GM19438 (cell line): Measurements from ENCODE around the gene PRKAR1B.

Source experiments
- ATAC-seq: cut with Tn5 transposase; IDR thresholded peaks from one replicate; pipeline ENCODE4 v1.9.1; 2021; ENCODE audit warnings: low read depth; ENCODE audit not compliant: unreplicated experiment

Gene PRKAR1B

DNA sequence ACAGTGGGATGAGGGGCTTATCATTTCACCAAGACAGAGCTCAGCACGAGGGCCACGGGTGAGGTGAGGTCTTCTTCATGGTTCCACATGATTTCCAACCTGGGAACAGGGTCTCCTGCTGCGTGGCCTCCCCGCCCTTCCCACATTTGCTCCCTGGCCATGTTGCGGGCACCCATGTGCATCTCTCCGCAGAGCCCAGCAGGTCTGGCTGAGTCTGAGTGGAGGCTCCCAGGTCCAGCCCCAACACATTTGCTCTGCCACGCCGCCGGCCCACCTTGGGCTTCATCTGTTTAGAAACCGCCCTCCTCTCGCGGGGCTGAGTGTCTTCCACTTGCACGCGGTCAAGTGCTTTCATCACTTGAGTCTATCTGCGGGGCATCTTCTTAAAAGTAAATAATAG, 14.8 kb upstream of the PRKAR1B start:
- no peak for ATAC-seq

DNA sequence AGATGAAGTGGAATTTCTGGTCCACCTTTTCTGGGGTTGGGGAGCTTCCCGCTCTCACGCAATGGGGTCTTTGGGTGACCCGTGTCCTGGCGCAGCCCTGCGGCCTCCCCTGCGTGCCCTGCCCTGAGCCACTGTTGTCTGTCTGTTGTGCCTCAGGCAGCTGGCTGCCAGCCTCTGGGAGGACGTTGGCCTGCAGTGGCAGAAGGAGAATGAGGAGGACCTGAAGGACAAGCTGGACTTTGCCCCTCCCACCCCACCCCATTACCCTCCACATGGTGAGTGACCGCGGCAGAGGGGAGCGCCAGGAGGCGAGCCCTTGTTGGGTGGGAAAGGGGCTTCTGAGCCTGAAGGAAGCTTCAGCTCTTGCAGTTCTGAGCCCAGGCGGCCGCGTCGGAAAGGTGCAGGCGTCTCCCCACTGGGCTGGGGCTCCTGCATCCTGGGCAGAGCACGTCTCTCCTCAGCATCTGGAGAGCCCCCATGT, 14.2 kb upstream of the PRKAR1B start:
- ATAC-seq: no peak

DNA sequence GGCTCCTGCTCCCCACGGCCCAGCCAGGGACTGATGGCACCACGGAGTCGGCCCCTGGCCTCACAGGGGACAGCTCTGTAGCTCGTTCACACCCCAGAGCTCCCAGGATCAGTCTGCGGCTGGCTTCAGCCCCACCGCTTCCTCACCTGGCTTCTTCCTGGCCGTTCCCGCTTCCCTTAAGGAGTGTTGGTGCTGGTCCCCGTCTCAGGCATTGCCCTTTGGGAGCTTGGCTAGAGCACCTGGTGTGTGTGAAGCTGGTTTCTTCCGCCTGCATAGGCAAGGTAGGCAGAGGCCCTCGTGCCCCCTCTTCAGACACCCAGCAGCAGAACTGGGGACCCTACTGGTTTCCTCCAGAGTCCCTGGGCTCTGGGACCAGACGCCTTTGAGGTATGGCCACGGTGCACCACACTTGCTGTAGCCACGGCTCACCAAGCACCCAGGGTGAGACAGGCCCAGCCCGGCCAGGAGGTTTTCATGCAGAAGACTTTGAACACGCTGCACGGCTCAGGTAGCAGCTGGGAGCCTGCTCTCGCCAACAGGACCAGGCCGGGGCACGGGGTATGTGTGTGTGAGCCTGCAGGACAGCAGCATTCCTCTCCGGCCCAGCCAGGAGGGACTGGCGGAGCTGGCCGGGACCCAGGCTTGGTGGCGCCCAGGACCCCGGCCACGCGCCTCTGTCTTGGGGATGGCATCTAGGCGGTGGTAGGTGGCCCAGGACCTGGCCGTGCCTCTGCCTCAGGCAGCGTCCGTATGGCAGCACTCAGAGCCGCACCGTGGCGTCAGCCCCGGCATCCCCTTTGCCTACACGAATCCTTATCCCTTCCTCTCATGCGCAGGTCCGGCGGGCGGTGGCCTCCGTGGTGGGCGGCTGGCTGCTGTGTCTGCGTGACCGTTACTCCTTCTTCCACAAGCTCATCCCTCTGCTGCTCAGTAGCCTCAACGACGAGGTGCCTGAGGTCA, 13.2 kb upstream of the PRKAR1B start:
- ATAC-seq: no peak

DNA sequence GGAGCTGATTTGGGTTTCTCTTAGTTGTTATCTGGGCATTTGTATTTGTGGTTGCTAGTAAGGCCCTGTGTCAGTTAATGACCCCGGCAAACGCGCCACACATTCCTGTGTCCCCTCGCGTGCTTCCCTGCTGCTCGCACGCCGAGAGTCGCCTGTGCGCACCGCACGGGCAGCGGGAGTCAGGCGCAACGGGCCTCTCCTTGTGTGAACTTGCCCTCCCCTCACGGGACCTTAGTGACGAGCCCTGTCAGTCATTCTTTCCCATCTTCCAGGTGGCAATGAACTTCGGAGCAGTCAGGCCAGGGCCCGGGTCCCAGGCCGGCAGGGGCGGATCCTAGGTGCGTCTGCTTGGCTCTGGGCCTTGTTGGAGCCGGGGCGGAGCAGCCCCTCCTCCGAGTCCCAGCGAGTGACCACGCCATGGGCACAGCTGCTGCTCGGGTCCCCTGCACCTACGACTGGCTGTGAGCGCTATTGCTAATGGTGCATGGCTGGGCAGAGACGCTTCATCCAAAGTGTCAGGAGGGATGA, 12.4 kb upstream of the PRKAR1B start:
- no peak for ATAC-seq

DNA sequence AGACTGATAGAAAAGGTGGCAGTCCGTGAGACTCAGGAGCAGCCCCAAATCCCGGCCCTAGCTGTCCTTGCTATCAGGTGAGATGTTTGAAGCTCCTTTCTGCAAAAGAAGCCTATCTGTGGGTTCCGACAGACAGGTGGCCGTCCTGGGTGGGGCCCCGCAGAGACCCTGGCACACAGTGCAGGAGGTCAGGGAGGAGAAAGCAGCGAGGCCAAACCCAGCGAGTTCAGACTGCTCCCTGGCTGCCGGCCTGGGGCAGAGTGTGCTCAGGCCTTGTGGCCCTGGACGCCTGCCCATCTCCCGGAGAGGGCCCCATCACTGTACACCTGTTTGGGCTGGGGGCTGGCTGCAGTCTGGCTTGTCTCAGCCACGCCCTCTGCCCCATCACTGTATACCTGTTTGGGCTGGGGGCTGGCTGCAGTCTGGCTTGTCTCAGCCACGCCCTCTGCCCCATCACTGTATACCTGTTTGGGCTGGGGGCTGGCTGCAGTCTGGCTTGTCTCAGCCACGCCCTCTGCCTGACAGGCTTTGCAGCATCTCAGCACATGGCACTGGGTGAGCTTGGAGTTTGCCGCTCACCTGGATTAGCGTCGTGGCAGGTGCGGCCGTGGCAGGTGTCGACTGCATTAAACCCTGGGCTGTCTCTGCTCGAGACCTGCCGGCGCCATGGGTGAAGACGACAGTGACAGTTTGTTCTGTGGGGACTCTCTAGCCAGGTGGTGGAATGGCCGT, 11.8 kb upstream of the PRKAR1B start:
- ATAC-seq: no peak

DNA sequence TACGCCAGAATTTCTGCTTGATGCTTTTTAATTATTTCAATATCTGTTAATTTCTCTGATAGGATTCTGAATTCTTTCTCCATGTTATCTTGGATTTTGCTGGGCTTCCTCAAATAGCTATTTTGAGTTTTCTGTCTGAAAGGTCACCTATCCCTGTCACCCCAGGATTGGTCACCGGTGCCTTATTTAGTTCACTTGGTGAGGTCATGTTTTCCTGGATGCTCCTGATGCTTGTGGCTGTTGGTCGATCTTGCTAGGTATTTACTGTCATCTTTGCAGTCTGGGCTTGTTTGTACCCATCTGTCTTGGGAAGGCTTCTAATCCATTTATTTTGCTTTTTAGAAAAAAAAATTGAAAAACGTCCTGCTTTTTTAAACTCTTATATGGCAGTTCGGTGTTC, 11.2 kb upstream of the PRKAR1B start:
- ATAC-seq: no peak

DNA sequence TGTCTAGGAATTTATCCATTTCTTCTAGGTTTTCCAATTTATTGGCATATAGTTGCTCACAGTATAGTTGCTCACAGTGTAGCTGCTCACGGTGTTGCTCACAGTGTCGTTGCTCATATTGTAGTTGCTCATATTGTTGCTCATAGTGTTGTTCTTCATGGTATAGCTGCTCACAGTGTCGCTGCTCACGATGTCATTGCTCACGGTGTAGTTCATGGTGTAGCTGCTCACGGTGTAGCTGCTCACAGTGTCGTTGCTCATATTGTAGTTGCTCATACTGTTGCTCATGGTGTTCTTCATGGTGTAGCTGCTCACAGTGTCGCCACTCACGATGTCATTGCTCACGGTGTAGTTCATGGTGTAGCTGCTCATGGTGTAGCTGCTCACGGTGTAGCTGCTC, 7.7 kb upstream of the PRKAR1B start:
- no peak for ATAC-seq

DNA sequence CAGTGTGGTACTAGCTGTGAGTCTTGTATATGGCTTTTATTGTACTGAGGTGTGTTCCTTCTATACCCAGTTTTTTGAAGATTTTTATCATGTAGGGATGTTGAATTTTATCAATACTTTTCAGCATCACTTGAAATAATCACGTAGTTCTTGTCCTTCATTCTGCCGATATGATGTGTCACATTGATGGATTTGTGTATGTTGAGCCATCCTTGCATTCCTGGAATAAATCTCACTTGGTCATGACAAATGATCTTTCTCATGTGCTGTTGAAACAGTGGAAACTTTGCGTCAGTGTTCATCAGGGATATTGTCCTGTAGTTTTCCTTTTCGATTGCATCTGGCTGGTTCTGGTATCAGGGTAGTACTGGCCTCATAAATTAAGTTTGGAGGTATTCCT, 7.1 kb upstream of the PRKAR1B start:
- ATAC-seq: no peak

DNA sequence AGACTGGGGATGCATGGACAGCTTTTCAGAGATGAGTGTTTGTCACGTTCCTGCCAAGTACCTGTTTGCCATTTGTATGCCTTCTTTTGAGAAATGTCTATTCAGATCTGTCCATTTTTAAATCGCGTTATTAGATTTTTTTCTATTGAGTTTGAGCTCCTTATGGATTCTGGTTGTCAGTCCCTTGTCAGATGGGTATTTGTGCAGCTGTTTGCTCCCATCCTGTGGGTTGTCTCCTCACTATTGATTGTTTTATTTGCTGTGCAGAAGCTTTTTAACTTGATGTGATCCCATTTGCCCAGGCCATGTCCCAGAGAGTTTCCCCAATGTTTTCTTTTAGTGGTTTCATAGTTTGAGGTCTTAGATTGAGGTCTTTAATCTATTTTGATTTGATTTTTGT, 5.5 kb upstream of the PRKAR1B start:
- ATAC-seq: no peak

DNA sequence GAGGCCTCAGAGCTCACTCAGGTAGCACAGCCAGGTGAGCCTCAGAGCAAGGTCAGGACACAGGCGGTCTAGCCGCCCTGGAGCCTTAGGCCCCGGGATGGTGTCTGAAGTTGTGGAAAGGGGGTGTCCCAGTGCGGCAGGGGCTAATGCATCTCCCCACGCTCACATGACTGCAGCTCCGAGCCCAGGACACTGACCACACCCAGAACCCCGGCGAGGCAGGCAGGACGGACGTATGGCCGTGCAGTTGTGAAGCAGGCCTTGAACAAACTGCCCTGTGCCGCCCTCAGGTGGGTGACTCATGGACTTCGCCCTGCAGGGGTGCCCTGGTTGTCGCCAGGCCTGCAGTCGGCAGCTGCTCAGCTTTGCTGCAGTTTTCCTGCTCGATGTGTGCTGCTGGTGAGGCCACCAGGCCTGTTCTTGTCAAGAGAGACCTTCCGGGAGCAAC, 5.0 kb upstream of the PRKAR1B start:
- no peak for ATAC-seq

DNA sequence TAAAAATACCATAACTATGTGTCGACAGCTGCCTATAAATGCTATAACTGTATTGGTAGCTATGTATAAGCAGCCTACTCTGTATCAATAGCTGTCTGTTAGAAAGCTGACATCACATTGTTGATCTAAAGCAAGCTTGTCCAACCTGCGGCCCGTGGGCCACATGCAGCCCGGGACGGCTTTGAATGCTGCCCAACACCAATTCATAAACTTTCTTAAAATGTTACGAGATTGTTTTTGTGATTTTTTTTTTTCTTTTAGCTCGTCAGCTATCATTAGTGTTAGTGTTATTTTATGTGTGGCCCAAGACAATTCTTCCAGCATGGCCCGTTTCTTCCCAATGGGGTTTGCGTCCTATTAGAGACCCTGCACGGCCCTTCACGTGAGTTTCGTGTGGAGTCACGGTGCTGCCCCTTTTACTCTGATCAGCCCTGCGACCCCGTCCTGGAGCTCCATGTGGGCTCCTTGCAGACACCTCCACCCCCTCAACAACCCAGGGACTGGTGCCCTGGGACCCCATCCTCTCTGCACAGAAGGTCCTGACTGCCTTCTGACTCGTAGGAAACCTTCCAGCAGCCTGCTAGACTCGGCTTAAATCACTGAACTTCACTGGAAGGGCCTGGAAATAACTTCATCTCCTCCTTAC, 4.5 kb upstream of the PRKAR1B start:
- no peak for ATAC-seq

DNA sequence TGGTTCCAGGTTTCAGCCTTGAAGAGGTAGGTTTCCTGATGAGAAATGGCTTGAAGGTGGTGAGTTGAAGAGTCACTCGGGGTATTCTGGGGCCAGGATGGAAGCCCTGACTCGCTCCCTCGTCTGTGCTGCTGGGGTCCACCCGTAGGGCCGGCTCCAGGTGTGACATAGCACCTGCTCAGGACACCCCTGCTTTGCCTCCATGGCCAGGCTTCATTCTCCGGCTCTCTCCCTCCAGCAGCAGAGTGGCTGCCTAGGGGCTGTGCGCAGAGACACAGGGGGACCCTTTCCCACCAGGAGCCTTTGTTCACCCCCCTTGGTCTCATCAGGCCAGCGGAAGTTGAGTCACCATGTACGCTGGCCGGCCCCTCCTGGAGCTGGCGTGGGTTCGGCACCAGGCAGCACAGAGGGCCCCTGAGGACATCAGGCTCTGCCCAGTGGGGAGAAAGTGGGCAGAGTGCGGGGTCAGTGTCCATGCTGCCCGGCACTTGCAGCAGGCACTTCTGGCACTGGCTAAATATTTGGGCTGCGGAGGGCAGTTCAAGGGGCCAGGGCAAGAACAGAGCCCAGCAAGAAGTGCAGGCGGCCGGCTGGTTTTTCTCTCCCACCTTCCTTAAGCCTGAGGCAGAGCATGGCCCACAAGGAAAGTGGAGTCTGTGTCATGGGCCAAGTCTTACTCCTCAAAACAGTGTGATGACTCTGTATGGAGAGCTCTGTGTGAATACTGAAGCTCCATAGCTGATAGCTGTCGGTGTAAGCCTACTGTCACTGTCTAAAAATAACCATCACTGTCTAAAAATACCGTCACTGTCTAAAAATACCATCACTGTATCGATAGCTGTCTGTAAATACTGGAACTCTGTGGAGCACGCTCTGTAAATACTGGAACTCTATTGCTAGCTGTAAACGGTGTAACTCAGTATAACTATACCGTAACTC, 3.7 kb upstream of the PRKAR1B start:
- ATAC-seq: no peak

DNA sequence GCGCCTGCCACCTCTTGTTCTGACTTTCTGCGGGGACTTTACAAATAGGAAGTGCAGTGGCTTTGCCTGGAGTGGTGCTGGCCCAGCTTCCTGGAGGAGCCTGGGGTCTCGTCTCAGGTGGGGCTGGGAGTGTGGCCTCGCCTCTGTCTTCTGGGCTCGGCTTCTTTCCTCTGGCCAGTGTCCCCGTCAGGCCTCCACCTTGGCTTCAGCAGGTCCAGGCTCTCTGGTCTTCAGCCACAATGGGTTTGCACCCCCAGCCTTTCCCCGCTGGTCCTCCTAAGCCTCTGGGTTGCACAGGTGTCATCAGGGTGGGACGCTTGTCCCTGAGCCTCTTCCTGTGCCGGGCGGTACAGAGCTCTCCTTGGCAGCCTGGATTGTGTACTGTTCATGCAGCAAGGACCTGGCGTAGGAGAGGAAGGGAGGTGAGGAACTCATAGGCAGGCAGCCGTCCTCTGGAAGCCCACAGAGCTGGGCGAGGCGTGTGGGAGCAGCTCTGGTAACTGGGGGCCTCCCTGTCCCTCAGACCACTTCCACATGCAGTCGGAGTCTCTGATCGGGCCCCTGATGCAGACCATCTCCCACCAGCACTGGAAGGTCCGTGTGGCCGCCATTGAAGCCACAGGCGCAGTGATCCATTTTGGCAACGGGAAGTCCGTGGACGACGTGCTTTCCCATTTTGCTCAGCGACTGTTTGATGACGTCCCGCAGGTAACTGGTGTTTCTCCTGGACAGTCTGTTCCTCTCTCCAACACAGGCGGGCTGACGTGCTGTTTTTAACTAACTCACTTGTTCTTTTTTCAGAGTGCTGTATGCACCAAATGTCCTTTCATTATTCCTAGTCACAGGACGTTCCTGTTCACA, 2.3 kb upstream of the PRKAR1B start:
- no peak for ATAC-seq

DNA sequence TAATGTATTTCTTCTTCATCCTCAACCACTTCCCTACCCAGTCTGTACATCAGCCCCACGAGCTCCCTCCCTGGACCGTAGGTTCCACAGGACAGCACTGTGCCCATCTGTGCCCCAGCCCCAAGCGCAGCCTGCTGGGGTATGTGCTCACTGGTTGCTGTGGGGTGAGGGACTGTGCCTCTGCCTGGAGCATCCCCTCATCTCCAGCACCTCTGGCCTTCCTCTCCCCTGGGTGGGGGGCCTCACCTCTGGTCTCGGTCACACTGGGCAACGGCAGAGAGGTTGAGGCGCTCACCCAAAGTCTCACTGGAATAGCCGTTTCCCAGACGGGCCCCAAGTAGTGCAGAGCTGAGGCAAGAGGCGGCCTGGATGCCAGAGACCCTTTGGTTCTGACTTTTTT, 1.5 kb upstream of the PRKAR1B start:
- ATAC-seq: no peak

DNA sequence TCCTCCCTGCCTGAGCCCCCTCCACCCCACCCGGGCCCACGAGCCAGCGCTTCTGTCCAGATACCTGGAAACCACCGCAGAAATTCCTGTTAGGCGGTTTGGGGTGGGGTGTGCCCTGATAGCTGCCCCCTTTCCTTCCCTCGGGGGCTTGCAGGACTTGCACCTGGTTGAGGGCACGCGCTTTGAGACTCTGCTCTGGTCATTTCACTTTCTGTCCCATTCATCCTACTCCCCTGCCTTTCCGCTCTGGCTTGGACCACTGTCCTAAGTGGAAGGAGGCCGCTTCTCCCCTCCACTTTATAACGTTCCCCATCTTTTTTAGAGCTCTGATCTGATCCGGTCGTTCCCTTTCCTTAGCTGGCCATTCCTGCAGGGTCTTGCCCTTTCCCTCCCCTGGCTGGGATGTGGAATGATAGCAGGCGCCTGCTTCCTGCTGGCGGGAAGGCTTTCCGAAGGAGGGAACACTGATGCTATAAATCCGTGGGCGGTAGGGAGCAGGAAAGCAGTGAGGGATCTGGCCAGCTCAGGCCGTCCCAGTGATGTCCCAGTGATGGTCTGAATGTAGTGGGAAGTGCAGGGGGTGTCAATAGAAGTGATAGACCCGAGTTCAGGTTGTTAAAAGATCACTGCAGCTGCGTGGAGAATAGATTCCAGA, 852 bp upstream of the PRKAR1B start:
- no peak for ATAC-seq

DNA sequence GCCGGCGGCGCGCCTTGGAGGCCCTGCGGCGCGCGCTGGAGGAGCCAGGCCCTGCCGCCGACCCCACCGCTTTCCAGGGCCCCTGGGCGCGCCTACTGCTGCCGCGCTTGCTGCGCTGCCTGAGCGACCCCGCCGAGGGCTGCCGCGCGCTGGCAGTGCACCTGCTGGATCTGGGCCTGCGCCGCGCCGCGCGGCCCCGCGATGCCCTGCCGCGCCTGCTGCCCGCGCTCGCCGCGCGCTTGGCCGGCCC, 302 bp downstream of the PRKAR1B start:
- ATAC-seq: peak; percentile 9

DNA sequence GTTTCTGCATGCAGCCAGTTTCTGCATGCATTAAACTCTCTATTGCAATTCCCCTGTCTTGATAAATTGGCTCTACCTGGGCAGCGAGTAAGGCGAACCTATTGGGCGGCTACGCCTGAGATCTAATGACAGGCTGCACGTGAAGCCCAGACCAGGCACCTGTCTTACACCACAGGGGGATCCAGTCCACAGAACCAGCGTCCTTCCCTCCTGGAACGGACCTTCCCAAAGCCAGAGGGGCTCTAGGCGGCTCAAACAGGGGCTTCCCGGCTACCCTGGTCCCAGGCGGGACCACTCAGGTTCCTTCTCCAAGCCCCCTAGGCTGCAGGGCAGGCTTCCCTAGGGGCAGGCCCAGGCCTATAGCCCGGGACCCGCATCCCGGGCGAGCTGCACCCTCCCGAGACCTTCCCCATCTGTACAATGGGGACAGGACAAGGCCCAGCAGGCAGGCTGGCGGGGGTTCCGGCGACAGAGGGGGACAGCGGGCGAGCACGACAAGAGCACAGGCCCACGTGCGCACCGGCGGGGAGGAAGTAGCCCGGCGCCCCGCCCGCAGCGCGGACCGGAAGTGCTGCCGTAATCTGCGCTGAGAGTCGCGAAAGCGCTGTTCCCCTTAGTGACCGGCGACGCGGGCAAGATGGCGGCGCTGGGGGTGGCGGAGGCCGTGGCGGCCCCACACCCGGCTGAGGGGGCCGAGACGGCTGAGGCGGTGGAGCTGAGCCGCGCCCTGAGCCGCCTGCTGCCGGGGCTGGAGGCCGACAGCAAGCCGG, 812 bp downstream of the PRKAR1B start, which contains the start of gene DNAAF5:
Gene DNAAF5 (plus strand): TSS at position 616 of the 770 bp plus-strand sequence. CDS start 22 bp downstream, at position 638.
- ATAC-seq: peak; percentile 87
